Measurements from ENCODE around the gene DYSF.

DYSF gene

GRCh38 chr2:71720596-71721361 is 267.4 kb downstream of the DYSF start:
- ChIA-PET CTCF (no interaction called here), POLR2A (no interaction called here)
- no peak for DNase-seq (ENCODE audit: extremely low spot score)
- TF ChIP-seq ZNF384 (IDR thresholded peaks at IDR 0.05) (no peak), ELF4 (IDR thresholded peaks at IDR 0.05) (no peak), L3MBTL2 (conservative IDR thresholded peaks at IDR 0.05) (no peak), HDGF (IDR thresholded peaks at IDR 0.05; ENCODE audit: borderline replicate concordance) (no peak), PKNOX1 (IDR thresholded peaks at IDR 0.05) (no peak), NFRKB (IDR thresholded peaks at IDR 0.05) (no peak), FOXK2 (IDR thresholded peaks at IDR 0.05) (no peak), LEF1 (IDR thresholded peaks at IDR 0.05; ENCODE audit: borderline replicate concordance) (no peak), ARNT (IDR thresholded peaks at IDR 0.05) (no peak), FOXA1 (IDR thresholded peaks at IDR 0.05) (no peak), FOXM1 (IDR thresholded peaks at IDR 0.05; ENCODE audit: borderline replicate concordance) (no peak), SP1 (IDR thresholded peaks at IDR 0.05) (no peak), TARDBP (IDR thresholded peaks at IDR 0.05) (no peak), SUZ12 (IDR thresholded peaks at IDR 0.05) (no peak), BHLHE40 (IDR thresholded peaks at IDR 0.05; ENCODE audit: borderline replicate concordance) (no peak), CTBP1 (IDR thresholded peaks at IDR 0.05; ENCODE audit: borderline replicate concordance) (no peak)

- DNase-seq (ENCODE audit: extremely low spot score), result no peak
- POLR2A ChIA-PET, result no interaction called here
- TF ChIP-seq ZNF384 (IDR thresholded peaks at IDR 0.05) (no peak), SUZ12 (IDR thresholded peaks at IDR 0.05) (no peak), CTBP1 (IDR thresholded peaks at IDR 0.05; ENCODE audit: borderline replicate concordance) (no peak)
- CTCF ChIA-PET, result no interaction called here
These were observed 268.0 kb downstream of the DYSF start for GRCh38 chr2:71721362-71721665.

- ChIA-PET CTCF (no interaction called here), POLR2A (no interaction called here)
These were observed 268.3 kb downstream of the DYSF start for GRCh38 chr2:71721669-71722068.

GRCh38 chr2:71722286-71722685 is 268.9 kb downstream of the DYSF start:
- CTCF ChIA-PET, result no interaction called here
- no peak for DNase-seq (ENCODE audit: extremely low spot score)
- TF ChIP-seq PKNOX1 (IDR thresholded peaks at IDR 0.05) (peak; percentile 31; the same call in 1 of the 2 replicates), SP1 (IDR thresholded peaks at IDR 0.05) (no peak)
- POLR2A ChIA-PET, result interaction anchor here (0.5 kb wide), 1 partner anchor 594 kb away, joined by 3 read pairs; no protein-coding TSS in a partner anchor

More at GRCh38 chr2:71721669-71722068, 268.3 kb downstream of the DYSF start:
- TF ChIP-seq HDGF (IDR thresholded peaks at IDR 0.05; ENCODE audit: borderline replicate concordance) (no peak), NFRKB (IDR thresholded peaks at IDR 0.05) (no peak), FOXM1 (IDR thresholded peaks at IDR 0.05; ENCODE audit: borderline replicate concordance) (no peak), SP1 (IDR thresholded peaks at IDR 0.05) (no peak), ZNF384 (IDR thresholded peaks at IDR 0.05) (no peak), PKNOX1 (IDR thresholded peaks at IDR 0.05) (no peak), CTBP1 (IDR thresholded peaks at IDR 0.05; ENCODE audit: borderline replicate concordance) (no peak), SUZ12 (IDR thresholded peaks at IDR 0.05) (no peak), TARDBP (IDR thresholded peaks at IDR 0.05) (no peak), ELF4 (IDR thresholded peaks at IDR 0.05) (no peak), LEF1 (IDR thresholded peaks at IDR 0.05; ENCODE audit: borderline replicate concordance) (no peak), FOXA1 (IDR thresholded peaks at IDR 0.05) (no peak), ARNT (IDR thresholded peaks at IDR 0.05) (no peak), L3MBTL2 (conservative IDR thresholded peaks at IDR 0.05) (no peak), FOXK2 (IDR thresholded peaks at IDR 0.05) (no peak), BHLHE40 (IDR thresholded peaks at IDR 0.05; ENCODE audit: borderline replicate concordance) (no peak)
- DNase-seq (ENCODE audit: extremely low spot score), result no peak

- no peak for DNase-seq (ENCODE audit: extremely low spot score)
- no peak for TF ChIP-seq FOXK2 (IDR thresholded peaks at IDR 0.05)
- no peak for TF ChIP-seq ELF4 (IDR thresholded peaks at IDR 0.05)
- no peak for TF ChIP-seq CTBP1 (IDR thresholded peaks at IDR 0.05; ENCODE audit: borderline replicate concordance)
- TF ChIP-seq L3MBTL2 (conservative IDR thresholded peaks at IDR 0.05), result no peak
- no peak for TF ChIP-seq HDGF (IDR thresholded peaks at IDR 0.05; ENCODE audit: borderline replicate concordance)
- no peak for TF ChIP-seq TARDBP (IDR thresholded peaks at IDR 0.05)
- no peak for TF ChIP-seq BHLHE40 (IDR thresholded peaks at IDR 0.05; ENCODE audit: borderline replicate concordance)
- no peak for TF ChIP-seq SUZ12 (IDR thresholded peaks at IDR 0.05)
- TF ChIP-seq PKNOX1 (IDR thresholded peaks at IDR 0.05), result no peak
- TF ChIP-seq SP1 (IDR thresholded peaks at IDR 0.05), result no peak
- TF ChIP-seq FOXA1 (IDR thresholded peaks at IDR 0.05), result no peak
- ChIA-PET POLR2A (no interaction called here), CTCF (no interaction called here)
These were observed 271.4 kb downstream of the DYSF start for GRCh38 chr2:71724793-71725192.

- TF ChIP-seq ARNT (IDR thresholded peaks at IDR 0.05), result no peak
- TF ChIP-seq FOXA1 (IDR thresholded peaks at IDR 0.05), result no peak
- no peak for TF ChIP-seq HDGF (IDR thresholded peaks at IDR 0.05; ENCODE audit: borderline replicate concordance)
- no peak for TF ChIP-seq BHLHE40 (IDR thresholded peaks at IDR 0.05; ENCODE audit: borderline replicate concordance)
- TF ChIP-seq L3MBTL2 (conservative IDR thresholded peaks at IDR 0.05), result no peak
- TF ChIP-seq ZNF384 (IDR thresholded peaks at IDR 0.05), result no peak
- no peak for TF ChIP-seq FOXK2 (IDR thresholded peaks at IDR 0.05)
- no peak for TF ChIP-seq ELF4 (IDR thresholded peaks at IDR 0.05)
- no peak for TF ChIP-seq PKNOX1 (IDR thresholded peaks at IDR 0.05)
- no peak for TF ChIP-seq TARDBP (IDR thresholded peaks at IDR 0.05)
- POLR2A ChIA-PET, result no interaction called here
- DNase-seq (ENCODE audit: extremely low spot score), result no peak
- CTCF ChIA-PET, result no interaction called here
These were observed 272.5 kb downstream of the DYSF start for GRCh38 chr2:71725836-71726235.
